PC-9 (cell line): ENCODE data around the gene DLGAP4.

ENCODE experiments used
- EZH2 ChIP-seq: fragments of 200-600 bp; sonication (generic); IDR thresholded peaks from 2 replicates; pipeline ENCODE4 v1.8.0; 2017; ENCODE audit warnings: antibody characterized with exemption, low read depth
- TF ChIP-seq, protein P1 (sequence below): fragments of 200-600 bp; sonication (generic); conservative IDR thresholded peaks from 2 replicates; pipeline ENCODE4 v1.6.1; 2017; ENCODE audit warnings: mixed run types, antibody characterized with exemption, mild to moderate bottlenecking, moderate library complexity

DNA sequence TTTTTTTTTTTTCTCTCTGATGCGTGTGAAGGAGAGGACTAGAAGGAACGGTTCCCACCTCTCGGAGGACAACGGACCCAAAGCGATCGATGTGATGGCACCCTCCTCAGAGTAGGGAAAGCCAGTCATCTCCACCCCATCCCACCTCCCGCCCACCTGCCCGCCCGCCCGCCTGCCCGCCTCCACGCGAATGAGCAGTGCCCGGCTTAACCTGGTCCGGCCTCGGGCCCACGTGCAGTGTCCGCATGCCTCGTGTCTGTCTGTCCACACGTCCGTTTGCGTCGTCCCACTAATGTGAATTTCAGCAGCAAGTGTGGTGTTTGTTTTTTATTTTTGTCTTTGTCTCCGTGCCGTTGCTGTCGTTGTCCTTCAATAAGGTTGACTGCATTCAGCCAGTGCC, 193.1 kb downstream of the DLGAP4 start:
- TF ChIP-seq EZH2, result no peak
- TF ChIP-seq, protein P1, sequence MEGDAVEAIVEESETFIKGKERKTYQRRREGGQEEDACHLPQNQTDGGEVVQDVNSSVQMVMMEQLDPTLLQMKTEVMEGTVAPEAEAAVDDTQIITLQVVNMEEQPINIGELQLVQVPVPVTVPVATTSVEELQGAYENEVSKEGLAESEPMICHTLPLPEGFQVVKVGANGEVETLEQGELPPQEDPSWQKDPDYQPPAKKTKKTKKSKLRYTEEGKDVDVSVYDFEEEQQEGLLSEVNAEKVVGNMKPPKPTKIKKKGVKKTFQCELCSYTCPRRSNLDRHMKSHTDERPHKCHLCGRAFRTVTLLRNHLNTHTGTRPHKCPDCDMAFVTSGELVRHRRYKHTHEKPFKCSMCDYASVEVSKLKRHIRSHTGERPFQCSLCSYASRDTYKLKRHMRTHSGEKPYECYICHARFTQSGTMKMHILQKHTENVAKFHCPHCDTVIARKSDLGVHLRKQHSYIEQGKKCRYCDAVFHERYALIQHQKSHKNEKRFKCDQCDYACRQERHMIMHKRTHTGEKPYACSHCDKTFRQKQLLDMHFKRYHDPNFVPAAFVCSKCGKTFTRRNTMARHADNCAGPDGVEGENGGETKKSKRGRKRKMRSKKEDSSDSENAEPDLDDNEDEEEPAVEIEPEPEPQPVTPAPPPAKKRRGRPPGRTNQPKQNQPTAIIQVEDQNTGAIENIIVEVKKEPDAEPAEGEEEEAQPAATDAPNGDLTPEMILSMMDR, result no peak
